ENCODE results near the gene SLC35F3.

Gene SLC35F3

GRCh38 chr1:234067581-234068337, 163.3 kb downstream of the SLC35F3 start:
- Histone ChIP-seq H3K4me1 (ENCODE audit: control insufficient read depth, low read length) (no peaks in the 10 kb centered on the region), H3K9me2 (replicated peaks; ENCODE audit: control insufficient read depth, low read length) (no peaks in the 10 kb centered on the region), H3K27ac (ENCODE audit: low read depth, low read length) (no peak overlapping the region), H3K4me2 (ENCODE audit: low read length) (no peak overlapping the region), H3K9me3 (ENCODE audit: control insufficient read depth, insufficient read depth, low read length) (no peaks in the 10 kb centered on the region), H3K4me3 (ENCODE audit: low read length) (no peak overlapping the region), H3K27me3 (ENCODE audit: control insufficient read depth, low read length) (no peaks in the 10 kb centered on the region), H3K79me2 (ENCODE audit: control insufficient read depth, low read length) (no peaks in the 10 kb centered on the region), H4K20me1 (ENCODE audit: control insufficient read depth, insufficient read depth, low read depth, low read length) (no peaks in the 10 kb centered on the region), H3K36me3 (ENCODE audit: control insufficient read depth, low read length) (no peaks in the 10 kb centered on the region), H3F3A (ENCODE audit: control insufficient read depth, insufficient read depth) (no peaks in the 10 kb centered on the region)
- TF ChIP-seq, protein P1, sequence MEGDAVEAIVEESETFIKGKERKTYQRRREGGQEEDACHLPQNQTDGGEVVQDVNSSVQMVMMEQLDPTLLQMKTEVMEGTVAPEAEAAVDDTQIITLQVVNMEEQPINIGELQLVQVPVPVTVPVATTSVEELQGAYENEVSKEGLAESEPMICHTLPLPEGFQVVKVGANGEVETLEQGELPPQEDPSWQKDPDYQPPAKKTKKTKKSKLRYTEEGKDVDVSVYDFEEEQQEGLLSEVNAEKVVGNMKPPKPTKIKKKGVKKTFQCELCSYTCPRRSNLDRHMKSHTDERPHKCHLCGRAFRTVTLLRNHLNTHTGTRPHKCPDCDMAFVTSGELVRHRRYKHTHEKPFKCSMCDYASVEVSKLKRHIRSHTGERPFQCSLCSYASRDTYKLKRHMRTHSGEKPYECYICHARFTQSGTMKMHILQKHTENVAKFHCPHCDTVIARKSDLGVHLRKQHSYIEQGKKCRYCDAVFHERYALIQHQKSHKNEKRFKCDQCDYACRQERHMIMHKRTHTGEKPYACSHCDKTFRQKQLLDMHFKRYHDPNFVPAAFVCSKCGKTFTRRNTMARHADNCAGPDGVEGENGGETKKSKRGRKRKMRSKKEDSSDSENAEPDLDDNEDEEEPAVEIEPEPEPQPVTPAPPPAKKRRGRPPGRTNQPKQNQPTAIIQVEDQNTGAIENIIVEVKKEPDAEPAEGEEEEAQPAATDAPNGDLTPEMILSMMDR (IDR thresholded peaks at IDR 0.05; ENCODE audit: low read depth, low read length, poor library complexity, severe bottlenecking) = no peak
- no peak for TF ChIP-seq EZH2phosphoT487 (IDR thresholded peaks at IDR 0.05; ENCODE audit: borderline replicate concordance, low read length)

DNA sequence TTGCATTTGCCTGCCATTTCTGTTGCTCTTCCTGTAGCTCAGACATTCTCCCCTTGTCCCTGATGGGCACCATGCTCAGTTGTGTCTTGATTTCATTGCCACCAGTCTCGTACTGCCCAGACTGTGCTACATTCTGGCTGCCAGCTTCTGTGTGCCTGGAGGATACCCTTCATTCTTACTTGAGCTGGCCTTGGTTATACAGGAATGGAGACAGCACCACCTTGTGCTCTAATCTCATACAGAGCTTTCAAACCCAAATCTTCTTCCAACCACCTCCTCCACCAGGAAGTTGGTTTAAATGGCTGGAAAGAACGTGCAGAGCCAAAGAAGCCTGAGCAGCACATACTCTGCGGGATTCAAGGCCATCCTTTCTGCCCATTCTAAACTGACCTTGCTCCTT, 165.3 kb downstream of the SLC35F3 start:
- Histone ChIP-seq H3F3A (ENCODE audit: control insufficient read depth, insufficient read depth) (no peaks in the 10 kb centered on the region), H4K20me1 (ENCODE audit: control insufficient read depth, insufficient read depth, low read depth, low read length) (no peaks in the 10 kb centered on the region), H3K9me2 (replicated peaks; ENCODE audit: control insufficient read depth, low read length) (no peaks in the 10 kb centered on the region), H3K27me3 (ENCODE audit: control insufficient read depth, low read length) (no peaks in the 10 kb centered on the region), H3K27ac (ENCODE audit: low read depth, low read length) (no peak overlapping the region), H3K4me1 (ENCODE audit: control insufficient read depth, low read length) (no peaks in the 10 kb centered on the region), H3K9me3 (ENCODE audit: control insufficient read depth, insufficient read depth, low read length) (no peaks in the 10 kb centered on the region), H3K4me2 (ENCODE audit: low read length) (no peak overlapping the region), H3K79me2 (ENCODE audit: control insufficient read depth, low read length) (no peaks in the 10 kb centered on the region), H3K36me3 (ENCODE audit: control insufficient read depth, low read length) (no peaks in the 10 kb centered on the region), H3K4me3 (ENCODE audit: low read length) (no peak overlapping the region)
- no peak for TF ChIP-seq EZH2phosphoT487 (IDR thresholded peaks at IDR 0.05; ENCODE audit: borderline replicate concordance, low read length)
- TF ChIP-seq, protein P1 (IDR thresholded peaks at IDR 0.05; ENCODE audit: low read depth, low read length, poor library complexity, severe bottlenecking) = no peak

DNA sequence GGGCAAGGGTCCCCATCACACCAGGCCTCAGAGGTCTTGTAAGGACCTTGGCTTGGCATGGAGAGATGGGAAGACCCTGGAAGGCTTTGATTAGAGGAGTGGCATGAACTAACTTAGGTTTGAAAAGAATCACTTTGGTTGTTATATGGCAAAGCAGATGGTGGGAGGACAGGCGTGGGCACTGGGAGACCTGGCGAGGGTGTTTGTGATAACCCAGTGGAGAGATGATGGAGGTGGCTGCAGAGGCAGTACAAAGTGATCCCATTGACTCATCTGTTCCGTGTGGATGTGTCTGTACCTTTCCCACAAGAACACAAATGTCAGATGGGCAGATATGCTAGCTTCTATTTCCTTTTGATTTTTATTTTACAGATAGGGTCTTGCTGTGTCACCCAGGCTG, 168.3 kb downstream of the SLC35F3 start:
- TF ChIP-seq EZH2phosphoT487 (IDR thresholded peaks at IDR 0.05; ENCODE audit: borderline replicate concordance, low read length) = no peak
- TF ChIP-seq, protein P1 (IDR thresholded peaks at IDR 0.05; ENCODE audit: low read depth, low read length, poor library complexity, severe bottlenecking) = no peak
- Histone ChIP-seq H4K20me1 (ENCODE audit: control insufficient read depth, insufficient read depth, low read depth, low read length) (no peaks in the 10 kb centered on the region), H3K4me3 (ENCODE audit: low read length) (no peak overlapping the region), H3K9me3 (ENCODE audit: control insufficient read depth, insufficient read depth, low read length) (no peaks in the 10 kb centered on the region), H3F3A (ENCODE audit: control insufficient read depth, insufficient read depth) (no peaks in the 10 kb centered on the region), H3K27me3 (ENCODE audit: control insufficient read depth, low read length) (no peaks in the 10 kb centered on the region), H3K9me2 (replicated peaks; ENCODE audit: control insufficient read depth, low read length) (no peaks in the 10 kb centered on the region), H3K79me2 (ENCODE audit: control insufficient read depth, low read length) (no peaks in the 10 kb centered on the region), H3K4me2 (ENCODE audit: low read length) (no peak overlapping the region), H3K4me1 (ENCODE audit: control insufficient read depth, low read length) (no peaks in the 10 kb centered on the region), H3K27ac (ENCODE audit: low read depth, low read length) (no peak overlapping the region), H3K36me3 (ENCODE audit: control insufficient read depth, low read length) (no peaks in the 10 kb centered on the region)
